NCI-H187 (cell line): Measurements from ENCODE around the gene CXCL11.
"Not testable (repeated sequence)": the region's sequence is repeated elsewhere in the genome, so short reads cannot be mapped to it uniquely, and the experiment has no call there.

Experiments
- DNase-seq, 2 experiments: peaks; one replicate each; lab custom pipeline; 2025; lab: John Stamatoyannopoulos, UW

CXCL11 gene

GRCh38 chr4:76042241-76042998 is 6.5 kb upstream of the CXCL11 start:
- DNase-seq = not testable (repeated sequence)

- DNase-seq = no peak
These were observed 985 bp upstream of the CXCL11 start for GRCh38 chr4:76036855-76037254.

- no peak for DNase-seq
These were observed 729 bp downstream of the CXCL11 start for GRCh38 chr4:76035141-76035540.

- no peak for DNase-seq
These were observed 6.6 kb downstream of the CXCL11 start for GRCh38 chr4:76029300-76029699.

- no peak for DNase-seq
These were observed 7.5 kb downstream of the CXCL11 start for GRCh38 chr4:76028350-76028765.

- DNase-seq = no peak
These were observed 11.8 kb downstream of the CXCL11 start for GRCh38 chr4:76024065-76024464.

GRCh38 chr4:76023389-76023788 is 12.5 kb downstream of the CXCL11 start, which contains the start of gene CXCL10:
Gene CXCL10 (minus strand): TSS chr4:76023497. CDS start chr4:76023431, 66 bp downstream.
- no peak for DNase-seq

GRCh38 chr4:76022677-76023076 is 13.2 kb downstream of the CXCL11 start:
- DNase-seq = no peak

- DNase-seq = no peak
These were observed 13.8 kb downstream of the CXCL11 start for GRCh38 chr4:76022031-76022430.

- DNase-seq = no peak
These were observed 18.7 kb downstream of the CXCL11 start for GRCh38 chr4:76017056-76017686.

GRCh38 chr4:76016393-76016792 is 19.5 kb downstream of the CXCL11 start:
- no peak for DNase-seq

GRCh38 chr4:76013540-76013939 is 22.3 kb downstream of the CXCL11 start:
- no peak for DNase-seq

GRCh38 chr4:76012388-76012801 is 23.5 kb downstream of the CXCL11 start:
- no peak for DNase-seq

GRCh38 chr4:76011700-76012387 is 24.0 kb downstream of the CXCL11 start:
- DNase-seq = no peak

GRCh38 chr4:76011018-76011670 is 24.7 kb downstream of the CXCL11 start:
- no peak for DNase-seq

GRCh38 chr4:76010576-76010975 is 25.3 kb downstream of the CXCL11 start:
- DNase-seq = no peak

- DNase-seq = no peak
These were observed 26.6 kb downstream of the CXCL11 start for GRCh38 chr4:76009311-76009710.

- DNase-seq = no peak
These were observed 28.6 kb downstream of the CXCL11 start, which contains the start of gene CXCL9 for GRCh38 chr4:76007089-76007862. Gene CXCL9 (minus strand): TSS chr4:76007509. CDS start chr4:76007449, 60 bp downstream.

GRCh38 chr4:76003620-76004019 is 32.2 kb downstream of the CXCL11 start:
- DNase-seq = no peak

- DNase-seq = no peak
These were observed 32.8 kb downstream of the CXCL11 start for GRCh38 chr4:76003035-76003434.

- no peak for DNase-seq
These were observed 33.7 kb downstream of the CXCL11 start for GRCh38 chr4:76002176-76002575.
